C4-2B (cell line): ENCODE data around the gene TOMM70.
"Not testable (repeated sequence)": the region's sequence is repeated elsewhere in the genome, so short reads cannot be mapped to it uniquely, and the experiment has no call there.

ENCODE experiments used
- ZFX ChIP-seq: fragments of 450-650 bp; IDR thresholded peaks from 2 replicates; pipeline ENCODE4 v1.6.1; 2017
- TF ChIP-seq, protein P1 (sequence below): fragments of 450-650 bp; conservative IDR thresholded peaks from 2 replicates; pipeline ENCODE4 v1.5.1; 2017; ENCODE audit warnings: mild to moderate bottlenecking

DNA sequence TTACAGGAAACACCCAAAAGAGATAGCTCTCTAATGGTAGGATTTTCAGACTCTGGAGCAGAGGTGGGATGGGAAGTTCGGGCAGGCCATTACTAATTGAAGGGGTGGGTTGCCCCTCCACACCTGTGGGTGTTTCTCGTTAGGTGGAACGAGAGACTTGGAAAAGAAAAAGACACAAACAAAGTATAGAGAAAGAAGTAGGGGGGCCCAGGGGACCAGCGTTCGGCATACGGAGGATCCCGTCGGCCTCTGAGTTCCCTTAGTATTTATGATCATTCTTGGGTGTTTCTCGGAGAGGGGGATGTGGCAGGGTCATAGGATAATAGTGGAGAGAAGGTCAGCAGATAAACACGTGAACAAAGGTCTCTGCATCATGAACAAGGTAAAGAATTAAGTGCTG is 64.7 kb downstream of the TOMM70 start:
- TF ChIP-seq, protein P1, sequence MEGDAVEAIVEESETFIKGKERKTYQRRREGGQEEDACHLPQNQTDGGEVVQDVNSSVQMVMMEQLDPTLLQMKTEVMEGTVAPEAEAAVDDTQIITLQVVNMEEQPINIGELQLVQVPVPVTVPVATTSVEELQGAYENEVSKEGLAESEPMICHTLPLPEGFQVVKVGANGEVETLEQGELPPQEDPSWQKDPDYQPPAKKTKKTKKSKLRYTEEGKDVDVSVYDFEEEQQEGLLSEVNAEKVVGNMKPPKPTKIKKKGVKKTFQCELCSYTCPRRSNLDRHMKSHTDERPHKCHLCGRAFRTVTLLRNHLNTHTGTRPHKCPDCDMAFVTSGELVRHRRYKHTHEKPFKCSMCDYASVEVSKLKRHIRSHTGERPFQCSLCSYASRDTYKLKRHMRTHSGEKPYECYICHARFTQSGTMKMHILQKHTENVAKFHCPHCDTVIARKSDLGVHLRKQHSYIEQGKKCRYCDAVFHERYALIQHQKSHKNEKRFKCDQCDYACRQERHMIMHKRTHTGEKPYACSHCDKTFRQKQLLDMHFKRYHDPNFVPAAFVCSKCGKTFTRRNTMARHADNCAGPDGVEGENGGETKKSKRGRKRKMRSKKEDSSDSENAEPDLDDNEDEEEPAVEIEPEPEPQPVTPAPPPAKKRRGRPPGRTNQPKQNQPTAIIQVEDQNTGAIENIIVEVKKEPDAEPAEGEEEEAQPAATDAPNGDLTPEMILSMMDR = not testable (repeated sequence)
- not testable (repeated sequence) for TF ChIP-seq ZFX
